Measurements from ENCODE around the gene TMEM44.

Gene TMEM44

GRCh38 chr3:194556086-194557056, 76.8 kb downstream of the TMEM44 start:
- H3K9me3 ChIP-seq (ENCODE audit: control insufficient read depth, insufficient read depth, low read depth, low read length), result no peaks in the 10 kb centered on the region
- TF ChIP-seq ZBTB8A (tag by site-specific recombination; IDR thresholded peaks at IDR 0.05) (0 out of 2 replicates have a peak, but pooled peaks have one; percentile 12), ZNF600 (tag by site-specific recombination; IDR thresholded peaks at IDR 0.05) (0 out of 2 replicates have a peak, but pooled peaks have one; percentile 28), HOXD13 (CRISPR knock-in tag; IDR thresholded peaks at IDR 0.05; ENCODE audit: borderline replicate concordance) (no peak), ZIC2 (tag by site-specific recombination; IDR thresholded peaks at IDR 0.05) (no peak), SP2 (tag by site-specific recombination; IDR thresholded peaks at IDR 0.05) (no peak), ZNF366 (tag by site-specific recombination; conservative IDR thresholded peaks at IDR 0.05) (no peak), ZFHX2 (tag by site-specific recombination; conservative IDR thresholded peaks at IDR 0.05) (peak; percentile 73), EGR2 (tag by site-specific recombination; IDR thresholded peaks at IDR 0.05; ENCODE audit: low read depth) (peak; percentile 65; the same call in 1 of the 2 replicates), ZNF274 (IDR thresholded peaks at IDR 0.05; ENCODE audit: low read length) (no peak), ZNF274 (tag by site-specific recombination; IDR thresholded peaks at IDR 0.05; ENCODE audit: borderline replicate concordance) (no peak), ZNF548 (tag by site-specific recombination; IDR thresholded peaks at IDR 0.05) (no peak), ZNF132 (tag by site-specific recombination; IDR thresholded peaks at IDR 0.05; ENCODE audit: borderline replicate concordance) (no peak)
- ChIA-PET CTCF (interaction anchor here (0.6 kb wide), 2 partner anchors 15 to 79 kb away, joined by 4 to 7 read pairs; no protein-coding TSS in a partner anchor), POLR2A (no interaction called here)
- H3K4me3 ChIP-seq (ENCODE audit: low read depth, low read length), result no peak overlapping the region
- H3K27ac ChIP-seq (ENCODE audit: extremely low read depth, low read depth, low read length), result no peak overlapping the region
- no peaks in the 10 kb centered on the region for H3K36me3 ChIP-seq (ENCODE audit: control insufficient read depth in 2 of 2, insufficient read depth in 1 of 2, low read length in 2 of 2)
- H3K4me1 ChIP-seq (ENCODE audit: control insufficient read depth, insufficient read depth, low read length), result no peaks in the 10 kb centered on the region

- Histone ChIP-seq H3K27ac (ENCODE audit: extremely low read depth, low read depth, low read length) (no peak overlapping the region), H3K36me3 (ENCODE audit: control insufficient read depth in 2 of 2, insufficient read depth in 1 of 2, low read length in 2 of 2) (no peaks in the 10 kb centered on the region), H3K4me1 (ENCODE audit: control insufficient read depth, insufficient read depth, low read length) (no peaks in the 10 kb centered on the region), H3K4me3 (ENCODE audit: low read depth, low read length) (no peak overlapping the region), H3K9me3 (ENCODE audit: control insufficient read depth, insufficient read depth, low read depth, low read length) (no peaks in the 10 kb centered on the region)
- ChIA-PET CTCF (interaction anchor here (0.7 kb wide), 1 partner anchor 16 kb away, joined by 3 read pairs; no protein-coding TSS in a partner anchor), POLR2A (no interaction called here)
- TF ChIP-seq MZF1 (tag by site-specific recombination; IDR thresholded peaks at IDR 0.05; ENCODE audit: borderline replicate concordance) (no peak), WT1 (tag by site-specific recombination; IDR thresholded peaks at IDR 0.05) (no peak), ZNF549 (tag by site-specific recombination; IDR thresholded peaks at IDR 0.05) (no peak), IKZF3 (tag by site-specific recombination; IDR thresholded peaks at IDR 0.05) (no peak), GLIS2 (tag by site-specific recombination; IDR thresholded peaks at IDR 0.05) (no peak), ZNF76 (tag by site-specific recombination; IDR thresholded peaks at IDR 0.05; ENCODE audit: borderline replicate concordance, low read depth) (no peak), HOXD13 (CRISPR knock-in tag; IDR thresholded peaks at IDR 0.05; ENCODE audit: borderline replicate concordance) (no peak), ZNF768 (tag by site-specific recombination; IDR thresholded peaks at IDR 0.05) (no peak), ZNF266 (tag by site-specific recombination; IDR thresholded peaks at IDR 0.05; ENCODE audit: low read depth) (no peak), KLF1 (tag by site-specific recombination; IDR thresholded peaks at IDR 0.05) (no peak), PATZ1 (tag by site-specific recombination; IDR thresholded peaks at IDR 0.05) (no peak), ZNF791 (tag by site-specific recombination; IDR thresholded peaks at IDR 0.05) (no peak)
Observed at GRCh38 chr3:194555175-194556062, 77.8 kb downstream of the TMEM44 start.

Data from HEK293 (cell line).